GM10266 (cell line): ENCODE data around the gene CDT1.

Experiments used
- DNase-seq: peaks from one replicate; pipeline ENCODE4 v3.0.0; 2012; ENCODE audit errors: extremely low spot score
- TF ChIP-seq, protein P1 (sequence below): IDR thresholded peaks from 2 replicates; pipeline ENCODE4 v1.5.1; 2012; ENCODE audit warnings: mild to moderate bottlenecking, low read depth; ENCODE audit not compliant: control insufficient read depth, insufficient read depth; ENCODE audit errors: missing control alignments

The CDT1 gene

DNA sequence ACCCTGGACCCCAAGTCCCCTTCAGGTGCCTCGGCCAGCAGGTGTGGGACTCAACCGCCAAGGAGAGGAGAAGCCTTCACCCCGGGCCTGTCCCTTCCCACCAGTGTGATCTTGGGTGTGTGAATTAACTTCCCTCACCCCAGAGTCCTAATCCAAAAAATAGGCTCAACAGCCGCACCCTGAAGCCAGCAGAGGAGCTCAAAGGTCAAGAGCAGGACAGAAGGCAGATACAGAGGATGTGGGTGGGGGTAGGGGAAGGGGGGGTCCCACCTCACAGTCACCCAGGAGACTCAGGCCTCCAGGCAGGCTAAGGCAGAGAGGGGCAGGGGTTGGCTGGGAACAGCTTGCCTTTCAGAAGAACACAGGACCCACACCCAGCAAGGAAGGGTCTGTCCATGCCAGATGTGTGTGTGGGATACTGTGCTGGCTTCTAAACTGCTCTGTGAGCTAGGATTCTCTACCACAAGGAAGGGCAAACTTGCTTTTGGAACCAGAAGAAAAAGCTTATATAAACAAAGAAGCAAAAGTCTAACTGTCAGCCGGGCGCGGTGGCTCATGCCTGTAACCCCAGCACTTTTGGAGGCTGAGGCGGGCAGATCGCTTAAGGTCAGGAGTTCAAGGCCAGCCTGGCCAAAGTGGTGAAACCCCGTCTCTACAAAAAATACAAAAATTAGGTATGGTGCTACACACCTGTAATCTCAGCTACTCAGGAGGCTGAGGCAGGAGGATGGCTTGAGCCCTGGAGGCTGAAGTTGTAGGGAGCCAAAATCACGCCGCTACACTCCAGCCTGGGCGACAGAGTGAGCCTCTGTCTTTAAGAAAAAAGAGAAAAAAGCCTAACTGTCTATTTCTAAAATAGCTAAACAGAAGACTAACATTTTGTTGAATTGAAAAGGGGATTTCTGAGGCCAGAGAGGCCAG lies 23.2 kb upstream of the CDT1 start:
- TF ChIP-seq, protein P1, sequence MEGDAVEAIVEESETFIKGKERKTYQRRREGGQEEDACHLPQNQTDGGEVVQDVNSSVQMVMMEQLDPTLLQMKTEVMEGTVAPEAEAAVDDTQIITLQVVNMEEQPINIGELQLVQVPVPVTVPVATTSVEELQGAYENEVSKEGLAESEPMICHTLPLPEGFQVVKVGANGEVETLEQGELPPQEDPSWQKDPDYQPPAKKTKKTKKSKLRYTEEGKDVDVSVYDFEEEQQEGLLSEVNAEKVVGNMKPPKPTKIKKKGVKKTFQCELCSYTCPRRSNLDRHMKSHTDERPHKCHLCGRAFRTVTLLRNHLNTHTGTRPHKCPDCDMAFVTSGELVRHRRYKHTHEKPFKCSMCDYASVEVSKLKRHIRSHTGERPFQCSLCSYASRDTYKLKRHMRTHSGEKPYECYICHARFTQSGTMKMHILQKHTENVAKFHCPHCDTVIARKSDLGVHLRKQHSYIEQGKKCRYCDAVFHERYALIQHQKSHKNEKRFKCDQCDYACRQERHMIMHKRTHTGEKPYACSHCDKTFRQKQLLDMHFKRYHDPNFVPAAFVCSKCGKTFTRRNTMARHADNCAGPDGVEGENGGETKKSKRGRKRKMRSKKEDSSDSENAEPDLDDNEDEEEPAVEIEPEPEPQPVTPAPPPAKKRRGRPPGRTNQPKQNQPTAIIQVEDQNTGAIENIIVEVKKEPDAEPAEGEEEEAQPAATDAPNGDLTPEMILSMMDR, result no peak
- DNase-seq, result no peak

DNA sequence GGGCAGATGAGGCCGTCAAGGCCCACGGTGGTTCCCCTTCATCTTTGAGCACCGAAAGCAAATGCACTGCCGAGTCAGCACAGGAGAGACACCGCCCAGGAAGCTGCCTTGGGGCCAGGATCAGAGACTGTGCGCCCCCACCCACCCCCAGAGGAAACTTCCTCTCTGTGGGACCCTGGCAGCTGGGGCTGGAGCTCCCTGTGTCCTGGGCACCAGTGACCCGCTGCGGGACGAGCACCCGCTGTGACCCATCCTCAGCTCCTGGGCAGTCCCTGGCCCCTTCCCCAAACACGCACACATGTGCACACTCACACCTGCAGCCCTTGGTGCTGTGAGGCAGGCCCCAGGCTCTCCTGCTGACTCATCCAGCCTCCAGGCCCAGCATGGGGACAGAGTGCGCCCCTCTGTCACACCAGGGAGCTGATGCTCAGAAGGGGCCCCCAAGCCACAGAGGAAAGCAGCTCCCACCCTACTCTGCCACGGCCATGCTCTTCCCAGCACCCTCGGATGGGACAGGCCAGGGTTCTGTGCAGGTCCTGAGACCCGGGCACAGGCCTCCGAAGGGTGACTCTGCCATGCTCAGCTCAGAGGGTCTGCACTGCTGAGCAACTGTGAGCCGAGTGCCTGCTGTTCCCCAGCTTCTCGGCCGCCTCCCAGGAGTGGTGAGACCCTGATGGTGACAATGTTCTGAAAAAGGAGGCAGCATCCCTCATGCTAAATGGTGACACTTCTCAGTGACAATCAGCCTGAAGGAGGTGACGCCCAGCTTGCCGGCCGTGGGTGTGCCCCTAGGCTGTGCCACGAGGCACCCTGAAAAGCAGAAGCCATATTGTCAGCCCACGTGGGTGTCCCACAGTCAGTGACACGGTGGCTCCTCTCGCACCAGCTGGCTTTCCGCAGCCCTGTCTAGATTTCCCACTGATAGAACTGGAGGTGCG lies 22.2 kb upstream of the CDT1 start:
- TF ChIP-seq, protein P1, result no peak
- DNase-seq, result peak; percentile 81

DNA sequence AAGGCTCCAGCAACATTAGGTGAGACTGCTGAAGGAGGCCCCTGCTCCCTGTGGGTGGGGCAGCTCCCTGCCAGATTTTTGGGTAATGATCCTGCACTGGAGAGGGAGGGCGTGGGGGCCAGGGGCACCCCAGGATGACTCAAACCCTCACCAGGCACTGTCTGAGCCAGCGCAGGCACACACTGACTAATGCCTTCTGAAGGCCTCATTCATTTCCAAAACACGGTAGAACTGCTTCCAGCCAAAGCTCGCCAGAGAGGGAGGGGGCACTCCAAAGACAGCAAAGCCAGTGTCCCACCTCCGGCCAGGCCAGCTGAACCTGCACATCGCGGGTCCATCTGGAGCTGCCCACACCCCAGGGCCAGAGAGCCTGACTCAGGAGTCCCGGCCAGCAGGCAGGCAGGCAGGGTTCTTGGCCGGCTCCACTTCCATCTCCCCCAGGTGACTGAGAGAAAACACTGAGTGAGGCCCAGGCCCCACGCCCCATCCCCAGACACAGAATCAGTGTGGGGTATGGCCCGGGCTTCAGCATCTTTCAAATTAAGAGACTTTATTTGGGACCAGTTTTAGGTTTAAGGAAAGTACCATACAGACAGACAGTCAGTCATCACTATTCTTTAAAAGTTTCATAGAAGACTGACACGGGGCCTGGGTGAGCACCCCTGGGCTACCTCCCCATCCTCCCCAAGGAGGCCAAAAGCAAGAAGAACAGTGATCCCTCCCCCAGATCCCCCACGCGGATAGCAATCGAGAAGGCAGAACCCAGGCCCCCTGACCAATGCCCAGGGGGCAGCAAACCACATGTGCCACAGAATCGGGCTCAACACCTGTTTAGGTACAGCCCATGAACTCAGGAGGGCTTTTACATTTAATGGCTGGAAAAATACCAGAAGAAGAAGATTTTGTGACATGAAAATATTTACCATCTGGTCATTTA lies 20.9 kb upstream of the CDT1 start:
- no peak for DNase-seq
- TF ChIP-seq, protein P1, result no peak

DNA sequence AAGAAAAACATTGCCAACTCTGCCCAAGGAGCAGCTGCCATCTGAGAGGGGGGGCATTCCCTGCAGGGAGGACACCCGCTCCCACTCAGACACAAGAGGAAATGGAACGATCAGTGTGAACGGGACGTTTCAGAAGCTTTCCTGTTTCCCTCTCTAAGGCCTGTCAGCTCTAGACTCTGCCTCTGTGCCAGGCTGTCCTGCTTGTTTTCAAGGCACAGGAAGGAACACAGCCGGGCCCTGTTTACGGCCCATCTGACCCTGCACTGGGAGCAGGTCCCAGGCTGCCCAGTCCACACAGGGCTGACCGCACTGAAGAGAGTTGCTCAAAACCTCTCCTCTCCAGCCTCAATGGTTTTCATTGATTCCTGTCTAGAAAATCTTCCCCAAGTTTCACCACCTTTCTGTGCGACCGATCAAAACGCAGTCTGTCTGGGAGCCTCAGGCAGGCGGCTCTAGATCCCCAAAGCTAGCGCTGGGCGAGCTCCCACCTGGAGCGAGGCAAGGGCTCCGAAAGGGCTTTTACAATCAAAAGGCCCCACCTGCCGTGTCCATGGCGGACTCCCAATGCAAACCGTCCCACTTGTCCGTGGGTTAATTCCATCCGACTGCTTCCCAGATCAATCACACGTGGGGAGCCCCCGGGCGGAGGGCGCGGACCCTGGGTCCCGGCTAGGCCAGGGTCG lies 20.1 kb upstream of the CDT1 start:
- TF ChIP-seq, protein P1, result no peak
- no peak for DNase-seq

DNA sequence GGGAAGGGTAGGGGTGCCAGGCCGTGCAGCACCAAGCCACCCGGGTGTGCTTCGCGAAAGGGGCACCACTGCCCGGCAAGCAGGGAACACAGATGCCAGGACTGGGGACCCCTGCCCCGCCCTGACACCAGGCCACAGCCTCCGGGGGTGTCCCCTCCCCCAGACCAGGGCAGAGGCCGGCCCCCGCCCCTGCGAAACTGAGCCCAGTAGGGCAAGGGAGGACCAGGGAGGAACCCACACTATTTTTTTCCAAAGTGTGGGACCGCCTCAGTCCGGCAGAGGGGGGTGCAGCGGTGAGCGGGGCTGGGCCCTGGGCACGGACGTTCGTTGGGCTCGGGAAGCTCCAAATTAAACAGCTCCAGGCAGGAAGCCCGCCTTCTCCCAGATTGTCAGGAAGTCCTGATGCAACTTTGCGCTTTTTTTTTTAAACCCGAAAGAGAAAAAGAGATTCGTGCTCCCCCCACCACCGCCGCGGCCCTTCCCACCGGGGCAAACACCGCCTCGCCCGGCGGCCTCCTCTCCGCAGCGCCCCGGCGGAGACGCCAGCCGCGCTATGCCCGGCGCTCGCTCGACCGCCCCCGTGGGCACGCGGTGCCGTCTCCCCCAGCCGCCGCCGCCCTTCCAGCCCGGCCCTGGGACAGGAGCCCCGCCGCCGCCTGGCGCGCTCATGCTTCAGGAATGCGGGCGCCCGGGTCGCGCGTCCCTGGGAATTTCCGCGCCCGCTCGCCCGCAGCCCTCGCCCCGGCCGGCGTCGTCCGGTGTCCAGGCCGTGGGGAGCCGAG lies 19.3 kb upstream of the CDT1 start:
- DNase-seq, result peak; percentile 70
- TF ChIP-seq, protein P1, result peak; percentile 50

DNA sequence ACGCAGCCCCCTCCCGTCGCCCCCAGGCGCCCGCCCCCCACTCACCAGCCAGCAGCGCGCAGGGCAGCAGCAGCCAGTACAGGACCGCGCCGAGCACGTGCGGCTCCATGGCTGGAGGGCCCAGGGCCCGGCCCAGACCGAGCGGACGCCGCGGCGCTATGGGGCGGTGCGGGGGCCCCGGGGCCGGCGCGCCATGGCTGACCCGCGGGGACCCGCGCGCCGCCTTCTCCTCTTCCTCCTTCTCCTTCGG lies 18.8 kb upstream of the CDT1 start:
- DNase-seq, result no peak
- TF ChIP-seq, protein P1, result no peak
